ENCODE results near the gene ANKRD45. TPM values are rescaled to one million over a fixed set of nuclear protein-coding genes. Genes with fewer than 3 reads are reported as not detected.
"Not testable (repeated sequence)": the region's sequence is repeated elsewhere in the genome, so short reads cannot be mapped to it uniquely, and the experiment has no call there.

Gene ANKRD45
- total RNA-seq, 1 donor from 2014 or later: 0.24 TPM

DNA sequence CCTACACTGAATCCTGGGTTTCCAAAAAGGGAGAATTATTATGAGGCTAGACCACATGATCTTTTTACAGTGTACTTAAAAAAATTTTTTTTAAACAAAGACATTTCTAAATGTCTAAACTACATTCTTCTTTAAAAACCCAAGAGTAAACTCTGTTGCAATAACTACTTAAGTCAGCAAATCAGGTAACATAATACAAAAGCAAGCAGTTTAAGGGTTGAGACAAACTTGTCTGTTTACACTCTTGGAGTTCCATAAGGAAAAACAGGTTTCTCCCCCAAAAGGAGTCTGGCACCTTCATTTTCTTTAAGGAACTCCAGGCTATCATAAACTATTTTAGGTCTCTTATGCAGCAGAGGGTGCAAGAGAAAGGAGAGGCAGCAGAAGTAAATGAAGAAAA, 12.5 kb upstream of the ANKRD45 start:
- H3K27me3 Mint-ChIP-seq (ENCODE audit: unreplicated experiment): no peaks in the 10 kb centered on the region
- TF ChIP-seq, protein P1, sequence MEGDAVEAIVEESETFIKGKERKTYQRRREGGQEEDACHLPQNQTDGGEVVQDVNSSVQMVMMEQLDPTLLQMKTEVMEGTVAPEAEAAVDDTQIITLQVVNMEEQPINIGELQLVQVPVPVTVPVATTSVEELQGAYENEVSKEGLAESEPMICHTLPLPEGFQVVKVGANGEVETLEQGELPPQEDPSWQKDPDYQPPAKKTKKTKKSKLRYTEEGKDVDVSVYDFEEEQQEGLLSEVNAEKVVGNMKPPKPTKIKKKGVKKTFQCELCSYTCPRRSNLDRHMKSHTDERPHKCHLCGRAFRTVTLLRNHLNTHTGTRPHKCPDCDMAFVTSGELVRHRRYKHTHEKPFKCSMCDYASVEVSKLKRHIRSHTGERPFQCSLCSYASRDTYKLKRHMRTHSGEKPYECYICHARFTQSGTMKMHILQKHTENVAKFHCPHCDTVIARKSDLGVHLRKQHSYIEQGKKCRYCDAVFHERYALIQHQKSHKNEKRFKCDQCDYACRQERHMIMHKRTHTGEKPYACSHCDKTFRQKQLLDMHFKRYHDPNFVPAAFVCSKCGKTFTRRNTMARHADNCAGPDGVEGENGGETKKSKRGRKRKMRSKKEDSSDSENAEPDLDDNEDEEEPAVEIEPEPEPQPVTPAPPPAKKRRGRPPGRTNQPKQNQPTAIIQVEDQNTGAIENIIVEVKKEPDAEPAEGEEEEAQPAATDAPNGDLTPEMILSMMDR (IDR thresholded peaks at IDR 0.05): no peak
- no peaks in the 10 kb centered on the region for H3K36me3 Mint-ChIP-seq (ENCODE audit: unreplicated experiment)
- DNase-seq (ENCODE audit: extremely low spot score, unreplicated experiment): no peak
- H3K9me3 Mint-ChIP-seq (ENCODE audit: unreplicated experiment): no peaks in the 10 kb centered on the region
- no peak overlapping the region for H3K27ac Mint-ChIP-seq (ENCODE audit: unreplicated experiment)
- H3K4me3 Mint-ChIP-seq (ENCODE audit: unreplicated experiment): no peak overlapping the region
- no peaks in the 10 kb centered on the region for H3K4me1 Mint-ChIP-seq (ENCODE audit: unreplicated experiment)

DNA sequence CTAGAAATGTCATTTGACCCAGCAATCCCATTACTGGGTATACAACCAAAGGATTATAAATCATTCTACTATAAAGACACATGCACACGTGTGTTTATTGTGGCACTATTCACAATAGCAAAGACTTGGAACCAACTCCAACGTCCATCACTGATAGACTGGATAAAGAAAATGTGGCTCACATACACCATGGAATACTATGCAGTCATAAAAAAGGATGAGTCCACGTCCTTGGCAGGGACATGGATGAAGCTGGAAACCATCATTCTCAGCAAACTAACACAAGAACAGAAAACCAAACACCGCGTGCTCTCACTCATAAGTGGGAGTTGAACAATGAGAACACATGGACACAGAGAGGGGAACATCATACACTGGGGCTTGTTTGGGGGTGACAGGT, 10.5 kb upstream of the ANKRD45 start:
- H3K27me3 Mint-ChIP-seq (ENCODE audit: unreplicated experiment); DNase-seq (ENCODE audit: extremely low spot score, unreplicated experiment); H3K9me3 Mint-ChIP-seq (ENCODE audit: unreplicated experiment); H3K4me1 Mint-ChIP-seq (ENCODE audit: unreplicated experiment); H3K4me3 Mint-ChIP-seq (ENCODE audit: unreplicated experiment); H3K36me3 Mint-ChIP-seq (ENCODE audit: unreplicated experiment); H3K27ac Mint-ChIP-seq (ENCODE audit: unreplicated experiment): not testable (repeated sequence)

- DNase-seq (ENCODE audit: extremely low spot score, unreplicated experiment); H3K36me3 Mint-ChIP-seq (ENCODE audit: unreplicated experiment); H3K9me3 Mint-ChIP-seq (ENCODE audit: unreplicated experiment); H3K27me3 Mint-ChIP-seq (ENCODE audit: unreplicated experiment); H3K27ac Mint-ChIP-seq (ENCODE audit: unreplicated experiment); H3K4me1 Mint-ChIP-seq (ENCODE audit: unreplicated experiment); H3K4me3 Mint-ChIP-seq (ENCODE audit: unreplicated experiment): not testable (repeated sequence)
These were observed 4.8 kb upstream of the ANKRD45 start for GRCh38 chr1:173674496-173674895.

DNA sequence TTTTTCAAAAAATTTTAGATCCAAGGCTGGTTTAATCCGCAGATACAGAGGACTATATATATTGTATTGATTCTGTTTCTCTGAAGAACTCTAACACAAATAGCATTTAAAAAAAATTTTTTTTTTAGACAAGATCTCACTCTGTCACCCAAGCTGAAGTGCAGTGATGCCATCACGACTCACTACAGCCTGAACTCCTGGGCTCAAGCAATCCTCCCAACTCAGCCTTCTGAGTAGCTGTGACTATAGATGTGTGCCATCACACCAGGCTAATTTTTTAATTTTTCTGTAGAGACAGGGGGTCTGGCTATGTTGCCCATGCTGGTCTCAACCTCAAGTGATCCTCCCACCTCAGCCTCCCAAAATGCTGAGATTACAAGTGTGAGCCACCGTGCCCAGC, 3.0 kb downstream of the ANKRD45 start:
- H3K27ac Mint-ChIP-seq (ENCODE audit: unreplicated experiment): no peak overlapping the region
- no peak for DNase-seq (ENCODE audit: extremely low spot score, unreplicated experiment)
- no peak overlapping the region for H3K4me3 Mint-ChIP-seq (ENCODE audit: unreplicated experiment)
- no peaks in the 10 kb centered on the region for H3K36me3 Mint-ChIP-seq (ENCODE audit: unreplicated experiment)
- H3K4me1 Mint-ChIP-seq (ENCODE audit: unreplicated experiment): no peaks in the 10 kb centered on the region
- peaks cover 3% of the 10 kb centered on the region for H3K27me3 Mint-ChIP-seq (ENCODE audit: unreplicated experiment)
- H3K9me3 Mint-ChIP-seq (ENCODE audit: unreplicated experiment): no peaks in the 10 kb centered on the region
- TF ChIP-seq, protein P1 (IDR thresholded peaks at IDR 0.05): no peak

GRCh38 chr1:173663159-173663558, 6.5 kb downstream of the ANKRD45 start:
- TF ChIP-seq, protein P1 (IDR thresholded peaks at IDR 0.05): no peak
- Mint-ChIP-seq H3K27ac (ENCODE audit: unreplicated experiment) (no peak overlapping the region), H3K4me1 (ENCODE audit: unreplicated experiment) (no peaks in the 10 kb centered on the region), H3K9me3 (ENCODE audit: unreplicated experiment) (no peaks in the 10 kb centered on the region), H3K27me3 (ENCODE audit: unreplicated experiment) (no peaks in the 10 kb centered on the region), H3K36me3 (ENCODE audit: unreplicated experiment) (no peaks in the 10 kb centered on the region), H3K4me3 (ENCODE audit: unreplicated experiment) (no peak overlapping the region)
- no peak for DNase-seq (ENCODE audit: extremely low spot score, unreplicated experiment)

GRCh38 chr1:173661763-173662162, 7.9 kb downstream of the ANKRD45 start:
- Mint-ChIP-seq H3K4me3 (ENCODE audit: unreplicated experiment) (no peak overlapping the region), H3K4me1 (ENCODE audit: unreplicated experiment) (no peaks in the 10 kb centered on the region), H3K27ac (ENCODE audit: unreplicated experiment) (no peak overlapping the region), H3K27me3 (ENCODE audit: unreplicated experiment) (no peaks in the 10 kb centered on the region), H3K36me3 (ENCODE audit: unreplicated experiment) (no peaks in the 10 kb centered on the region), H3K9me3 (ENCODE audit: unreplicated experiment) (no peaks in the 10 kb centered on the region)
- TF ChIP-seq, protein P1 (IDR thresholded peaks at IDR 0.05): no peak
- no peak for DNase-seq (ENCODE audit: extremely low spot score, unreplicated experiment)
